D721Med (cell line): Measurements from ENCODE around the gene MAPT.

Experiments used
- DNase-seq: peaks from one replicate; pipeline ENCODE4 v3.0.0; 2011; ENCODE audit warnings: low spot score; ENCODE audit not compliant: insufficient read length
- FAIRE-seq: peaks from 2 replicates; lab custom pipeline; 2011; peaks lifted over from hg19 to GRCh38; lab: Jason Lieb, UNC
- CTCF ChIP-seq: IDR thresholded peaks from 2 replicates; pipeline ENCODE4 v1.5.1; 2012; ENCODE audit warnings: mild to moderate bottlenecking, control low read depth; ENCODE audit not compliant: insufficient read depth; ENCODE audit errors: missing control alignments

The MAPT gene

GRCh38 chr17:45894022-45894784, at the start of gene MAPT:
TSS of gene MAPT (plus strand) at chr17:45894554. CDS start at chr17:45962338, 67,784 bp downstream.
- TF ChIP-seq CTCF, result peak; percentile 86
- no peak for FAIRE-seq
- peak; percentile 86 for DNase-seq

- FAIRE-seq (no peak), DNase-seq (no peak)
- TF ChIP-seq CTCF, result no peak
Observed at GRCh38 chr17:45844695-45845375, 49.5 kb upstream of the MAPT start, which contains the start of gene SPPL2C. TSS of gene SPPL2C (plus strand) at chr17:45844881. CDS start at chr17:45844907, 26 bp downstream.

- no peak for DNase-seq
- no peak for TF ChIP-seq CTCF
- FAIRE-seq, result no peak
Observed at GRCh38 chr17:45845376-45846185, 48.8 kb upstream of the MAPT start.

GRCh38 chr17:45846223-45846622, 48.1 kb upstream of the MAPT start:
- no peak for TF ChIP-seq CTCF
- no peak for FAIRE-seq
- DNase-seq, result no peak

GRCh38 chr17:45846646-45847045, 47.7 kb upstream of the MAPT start:
- FAIRE-seq (no peak), DNase-seq (no peak)
- TF ChIP-seq CTCF, result no peak

- TF ChIP-seq CTCF, result no peak
- FAIRE-seq, result no peak
- DNase-seq, result no peak
Observed at GRCh38 chr17:45847101-45847500, 47.3 kb upstream of the MAPT start.
